Adrenal gland (tissue), 12 donors: Measurements from ENCODE around the gene KMT2C. TPM values are rescaled to one million over a fixed set of nuclear protein-coding genes. Genes with fewer than 3 reads are reported as not detected.

Source experiments
- DNase-seq, 7 donors: peaks; one replicate each; pipeline ENCODE4 v3.0.0-alpha.2; 2019 to 2020
- H3K27ac ChIP-seq, 5 donors: fragments of 200-600 bp; sonication (generic) in 4 of 5; 1 replicate in 3 of 5; 2 replicates in 2 of 5; pipeline versions ENCODE4 v1.5.1 to v1.8.0; 2016 to 2020; ENCODE audit warnings: mild to moderate bottlenecking in 1 of 5
- H3K27me3 ChIP-seq: fragments of 200-600 bp; 2 replicates; pipeline ENCODE4 v1.8.0; 2021
- H3K36me3 ChIP-seq, 2 donors: fragments of 200-600 bp; replicated peaks in 1 of 2; 1 replicate in 1 of 2; 2 replicates in 1 of 2; pipeline versions ENCODE4 v1.5.1 to v1.8.0; 2018 to 2022
- H3K4me1 ChIP-seq, 2 donors: fragments of 200-600 bp; replicated peaks in 1 of 2; 1 replicate in 1 of 2; 2 replicates in 1 of 2; pipeline versions ENCODE4 v1.5.1 to v1.8.0; 2018 to 2021
- H3K4me3 ChIP-seq, 4 donors: fragments of 200-600 bp; sonication (generic) in 3 of 4; one replicate each; pipeline ENCODE4 v1.5.1; 2016 to 2018
- H3K9me3 ChIP-seq, 3 donors: fragments of 200-600 bp; sonication (generic) in 1 of 3; replicated peaks in 1 of 3; 1 replicate in 2 of 3; 2 replicates in 1 of 3; pipeline versions ENCODE4 v1.5.1 to v1.8.0; 2016 to 2021
- POLR2A ChIP-seq, 2 donors: fragments of 450-650 bp; IDR thresholded peaks; one replicate each; pipeline ENCODE4 v1.6.1; 2017; ENCODE audit warnings: antibody characterized with exemption in 2 of 2, mild to moderate bottlenecking in 2 of 2, moderate library complexity in 1 of 2
- WGBS, 4 donors: extraction: QIAGEN DNeasy Blood & Tissue Kit in 2 of 4; methylation state at CpG; one replicate each; pipeline versions ENCODE4 v1.1.5 to v1.1.7; 2013 to 2017; 5-methylcytosine and 5-hydroxymethylcytosine counted together
- intact Hi-C, 2 donors: fragments of 100-400 bp; cut with DNase I; formaldehyde crosslinking; loops; one replicate each; pipeline versions ENCODE4 v1.14.1 to v1.15.0; 2022 to 2023
- polyA plus RNA-seq, 3 donors: library from polyadenylated mRNA; stranded (reverse); fragments of 200-250 nt in 2 of 3; fragments of 350-450 nt in 1 of 3; fragmentation: Illumina TruSeq in 1 of 3; extraction: RNeasy Lipid Tissue Mini Kit (QIAGEN cat#74804) in 1 of 3; gene quantifications; one replicate each; pipeline ENCODE4 v1.2.3, GENCODE V29; 2013 to 2014
- total RNA-seq, 9 donors: library from RNA; depleted of rRNA in 4 of 9; stranded (reverse); fragments of >200 nt in 4 of 9; fragments of 120-200 nt in 1 of 9; fragmentation: NEBNext Ultra II Directional in 1 of 9; extraction: Animal tissue kit (Norgen Biotek cat#: 25700) in 1 of 9; gene quantifications; one replicate each; pipeline versions ENCODE4 v1.1.0 to v1.2.4, GENCODE V29; 2013 to 2023
- TF ChIP-seq, protein P1 (sequence below), 6 experiments: fragments of 450-650 bp in 4 of 6; fragments of 200-600 bp in 2 of 6; sonication (generic) in 1 of 6; IDR thresholded peaks; 1 replicate in 5 of 6; 2 replicates in 1 of 6; pipeline versions ENCODE4 v1.5.1 to v1.8.0; 2016 to 2021; ENCODE audit warnings: antibody characterized with exemption in 6 of 6, mild to moderate bottlenecking in 2 of 6, moderate library complexity in 1 of 6
- donor health status: healthy with polysubstance abuse.
- donor health status: Bipolar disorder and iron deficiency.
- donor health status: DM: yes; HTN: yes; CAD: no.
- donor health status: DM: no; HTN: no; CAD: no.
- donor health status: DM: no; HTN: no; CAD: no.
- donor health status: DM: yes; HTN: yes; CAD: no.

Gene KMT2C
- total and polyA plus RNA-seq, 12 donors: 6.9 to 105 (median 55.6) TPM

DNA sequence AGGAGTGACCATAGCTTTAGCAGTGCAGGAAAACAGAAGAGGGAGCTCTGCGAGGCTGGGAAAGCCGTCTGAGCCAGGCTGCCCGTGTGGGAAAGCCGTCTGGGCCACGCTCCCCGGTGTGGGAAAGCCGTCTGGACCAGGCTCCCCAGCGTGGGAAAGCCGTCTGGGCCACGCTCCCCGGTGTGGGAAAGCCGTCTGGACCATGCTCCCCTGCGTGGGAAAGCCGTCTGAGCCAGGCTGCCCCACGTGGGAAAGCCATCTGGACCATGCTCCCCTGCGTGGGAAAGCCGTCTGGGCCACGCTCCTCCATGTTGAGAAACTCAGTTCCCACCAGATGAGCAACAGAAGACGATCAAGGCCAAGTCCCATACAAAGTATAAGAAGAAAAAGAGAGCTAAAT is 308.6 kb downstream of the KMT2C start:
- H3K9me3 ChIP-seq: no peaks in the 10 kb centered on the region
- no peak overlapping the region for H3K27ac ChIP-seq
- no peaks in the 10 kb centered on the region for H3K4me1 ChIP-seq
- intact Hi-C loops: no loop called here
- H3K36me3 ChIP-seq: peaks cover 0 to 46% of the 10 kb centered on the region in 2 donors
- H3K27me3 ChIP-seq: no peaks in the 10 kb centered on the region
- WGBS, 4 donors: 93 to 96% (median 96%) methylated on average over 15 to 19 of the region's 19 CpGs
- no peak for DNase-seq
- TF ChIP-seq POLR2A (IDR thresholded peaks at IDR 0.05): no peak
- TF ChIP-seq, protein P1, sequence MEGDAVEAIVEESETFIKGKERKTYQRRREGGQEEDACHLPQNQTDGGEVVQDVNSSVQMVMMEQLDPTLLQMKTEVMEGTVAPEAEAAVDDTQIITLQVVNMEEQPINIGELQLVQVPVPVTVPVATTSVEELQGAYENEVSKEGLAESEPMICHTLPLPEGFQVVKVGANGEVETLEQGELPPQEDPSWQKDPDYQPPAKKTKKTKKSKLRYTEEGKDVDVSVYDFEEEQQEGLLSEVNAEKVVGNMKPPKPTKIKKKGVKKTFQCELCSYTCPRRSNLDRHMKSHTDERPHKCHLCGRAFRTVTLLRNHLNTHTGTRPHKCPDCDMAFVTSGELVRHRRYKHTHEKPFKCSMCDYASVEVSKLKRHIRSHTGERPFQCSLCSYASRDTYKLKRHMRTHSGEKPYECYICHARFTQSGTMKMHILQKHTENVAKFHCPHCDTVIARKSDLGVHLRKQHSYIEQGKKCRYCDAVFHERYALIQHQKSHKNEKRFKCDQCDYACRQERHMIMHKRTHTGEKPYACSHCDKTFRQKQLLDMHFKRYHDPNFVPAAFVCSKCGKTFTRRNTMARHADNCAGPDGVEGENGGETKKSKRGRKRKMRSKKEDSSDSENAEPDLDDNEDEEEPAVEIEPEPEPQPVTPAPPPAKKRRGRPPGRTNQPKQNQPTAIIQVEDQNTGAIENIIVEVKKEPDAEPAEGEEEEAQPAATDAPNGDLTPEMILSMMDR (IDR thresholded peaks at IDR 0.05): no peak
- no peak overlapping the region for H3K4me3 ChIP-seq

DNA sequence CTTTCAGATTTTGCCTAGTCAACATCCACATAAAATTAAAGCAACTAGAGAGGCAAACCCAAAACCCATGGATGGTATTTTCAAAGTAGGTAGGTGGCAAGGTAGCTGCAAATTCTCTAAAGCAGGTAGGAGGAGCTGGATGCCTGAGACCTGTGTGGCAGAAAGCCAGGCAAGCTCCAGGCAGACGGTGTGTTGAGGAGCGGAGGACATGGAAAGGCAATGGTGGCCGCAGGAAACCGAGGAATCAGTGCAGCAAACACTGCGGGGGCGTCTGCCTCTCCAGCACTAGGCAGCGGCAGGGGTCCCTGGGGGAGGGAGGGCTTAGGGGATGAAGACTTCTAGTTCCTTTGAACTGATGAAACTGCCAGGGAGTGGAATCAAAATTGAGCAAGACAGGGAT is 309.1 kb downstream of the KMT2C start:
- intact Hi-C loops: no loop called here

DNA sequence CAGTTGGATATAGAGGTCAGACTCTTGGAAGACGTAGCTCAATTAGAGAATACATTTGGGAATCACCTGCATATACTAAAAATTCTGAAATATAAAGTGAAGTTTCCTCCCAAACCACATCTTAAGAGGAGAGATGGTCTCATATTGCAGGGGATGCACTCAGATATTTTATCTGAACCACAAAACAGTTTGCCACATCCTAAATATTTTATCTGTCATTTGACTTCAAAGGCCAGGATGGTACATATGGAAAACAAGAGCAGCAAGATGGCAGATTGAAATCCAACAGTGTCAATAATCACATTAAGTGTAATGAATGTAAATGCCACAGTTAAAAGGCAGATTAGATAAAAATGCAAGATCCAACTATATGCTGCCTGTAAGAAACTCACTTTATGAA is 313.3 kb downstream of the KMT2C start:
- Histone ChIP-seq H3K9me3 (no peaks in the 10 kb centered on the region), H3K36me3 (peaks cover 0 to 64% of the 10 kb centered on the region in 2 donors), H3K4me1 (no peaks in the 10 kb centered on the region), H3K27ac (no peak overlapping the region), H3K4me3 (no peak overlapping the region), H3K27me3 (no peaks in the 10 kb centered on the region)
- intact Hi-C loops: no loop called here
- no peak for DNase-seq
- WGBS, 4 donors: 96 to 100% (median 100%) methylated on average over 1 of the region's 1 CpG
- TF ChIP-seq POLR2A (IDR thresholded peaks at IDR 0.05): no peak
- TF ChIP-seq, protein P1 (IDR thresholded peaks at IDR 0.05): no peak

More for the DNA sequence above, 309.1 kb downstream of the KMT2C start:
- H3K9me3 ChIP-seq: no peaks in the 10 kb centered on the region
- DNase-seq: no peak
- no peaks in the 10 kb centered on the region for H3K4me1 ChIP-seq
- no peaks in the 10 kb centered on the region for H3K27me3 ChIP-seq
- no peak overlapping the region for H3K4me3 ChIP-seq
- peaks cover 0 to 51% of the 10 kb centered on the region in 2 donors for H3K36me3 ChIP-seq
- WGBS, 4 donors: 90 to 98% (median 93%) methylated on average over 7 of the region's 7 CpGs
- H3K27ac ChIP-seq: no peak overlapping the region
- TF ChIP-seq, protein P1 (IDR thresholded peaks at IDR 0.05): no peak
- TF ChIP-seq POLR2A (IDR thresholded peaks at IDR 0.05): no peak

DNA sequence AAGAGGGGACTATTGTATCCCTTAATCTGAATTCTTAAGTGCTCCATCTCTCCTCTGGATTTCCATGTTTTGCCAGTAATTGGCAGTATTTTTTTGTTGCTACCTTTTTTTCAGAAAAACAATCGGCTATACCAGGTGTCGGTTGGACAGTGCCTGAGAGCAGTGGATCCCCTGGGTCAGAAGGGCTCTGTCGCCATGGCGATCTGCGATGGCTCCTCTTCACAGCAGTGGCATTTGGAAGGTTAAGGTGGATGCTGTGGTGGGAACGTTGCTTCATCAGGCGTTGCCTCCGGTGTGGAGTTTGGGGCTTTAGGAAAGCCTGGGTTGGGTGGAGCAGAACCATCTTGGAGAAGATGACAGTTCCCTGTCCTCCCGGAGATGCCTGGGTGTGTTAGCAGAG is 314.4 kb downstream of the KMT2C start:
- intact Hi-C loops: no loop called here
- H3K9me3 ChIP-seq: no peaks in the 10 kb centered on the region

More for the DNA sequence above, 314.4 kb downstream of the KMT2C start:
- Histone ChIP-seq H3K36me3 (peaks cover 0 to 69% of the 10 kb centered on the region in 2 donors), H3K4me1 (no peaks in the 10 kb centered on the region), H3K27me3 (no peaks in the 10 kb centered on the region), H3K27ac (no peak overlapping the region), H3K4me3 (no peak overlapping the region)
- WGBS, 4 donors: 95 to 98% (median 96%) methylated on average over 9 of the region's 9 CpGs
- TF ChIP-seq, protein P1 (IDR thresholded peaks at IDR 0.05): no peak
- TF ChIP-seq POLR2A (IDR thresholded peaks at IDR 0.05): no peak
- no peak for DNase-seq
